Endothelial cell of hepatic sinusoid (primary cell): ENCODE data around the gene CRB2.

Source experiments
- in situ Hi-C: cut with HindIII; loops from 2 replicates; pipeline ENCODE4 v1.10.0; 2017; ENCODE audit warnings: low sequenced_read_pairs

The CRB2 gene

GRCh38 chr9:123418506-123418905 is 62.5 kb downstream of the CRB2 start:
- in situ Hi-C loops: no loop called here

GRCh38 chr9:123419091-123419490 is 63.1 kb downstream of the CRB2 start:
- in situ Hi-C loops: no loop called here

GRCh38 chr9:123419721-123420591 is 64.0 kb downstream of the CRB2 start:
- in situ Hi-C loops: no loop called here

- in situ Hi-C loops: no loop called here
Measured at GRCh38 chr9:123420592-123421111, 64.7 kb downstream of the CRB2 start.

- in situ Hi-C loops: no loop called here
Measured at GRCh38 chr9:123421186-123421585, 65.2 kb downstream of the CRB2 start.

- in situ Hi-C loops: no loop called here
Measured at GRCh38 chr9:123421801-123422455, 65.9 kb downstream of the CRB2 start.

- in situ Hi-C loops: no loop called here
Measured at GRCh38 chr9:123422635-123423310, 66.8 kb downstream of the CRB2 start.

- in situ Hi-C loops: no loop called here
Measured at GRCh38 chr9:123423311-123423640, 67.3 kb downstream of the CRB2 start.

- in situ Hi-C loops: no loop called here
Measured at GRCh38 chr9:123424131-123424530, 68.1 kb downstream of the CRB2 start.

GRCh38 chr9:123424552-123425225 is 68.7 kb downstream of the CRB2 start:
- in situ Hi-C loops: no loop called here

- in situ Hi-C loops: no loop called here
Measured at GRCh38 chr9:123425261-123425821, 69.3 kb downstream of the CRB2 start.

GRCh38 chr9:123425836-123426365 is 69.9 kb downstream of the CRB2 start:
- in situ Hi-C loops: no loop called here

GRCh38 chr9:123426406-123426805 is 70.4 kb downstream of the CRB2 start:
- in situ Hi-C loops: no loop called here
